Uterus (tissue), 2 donors: ENCODE data around the gene CFAP74.

Experiments
- POLR2A ChIP-seq, 2 donors: fragments of 450-650 bp; IDR thresholded peaks; one replicate each; pipeline ENCODE4 v1.6.1; 2016; ENCODE audit warnings: antibody characterized with exemption in 2 of 2, mild to moderate bottlenecking in 1 of 2, moderate library complexity in 1 of 2
- TF ChIP-seq, protein P1 (sequence below), 4 experiments: fragments of 200-600 bp in 2 of 4; fragments of 450-650 bp in 2 of 4; sonication (generic) in 2 of 4; IDR thresholded peaks; one replicate each; pipeline ENCODE4 v1.5.1; 2016 to 2019; ENCODE audit warnings: antibody characterized with exemption in 4 of 4, mild to moderate bottlenecking in 2 of 4, moderate library complexity in 1 of 4

DNA sequence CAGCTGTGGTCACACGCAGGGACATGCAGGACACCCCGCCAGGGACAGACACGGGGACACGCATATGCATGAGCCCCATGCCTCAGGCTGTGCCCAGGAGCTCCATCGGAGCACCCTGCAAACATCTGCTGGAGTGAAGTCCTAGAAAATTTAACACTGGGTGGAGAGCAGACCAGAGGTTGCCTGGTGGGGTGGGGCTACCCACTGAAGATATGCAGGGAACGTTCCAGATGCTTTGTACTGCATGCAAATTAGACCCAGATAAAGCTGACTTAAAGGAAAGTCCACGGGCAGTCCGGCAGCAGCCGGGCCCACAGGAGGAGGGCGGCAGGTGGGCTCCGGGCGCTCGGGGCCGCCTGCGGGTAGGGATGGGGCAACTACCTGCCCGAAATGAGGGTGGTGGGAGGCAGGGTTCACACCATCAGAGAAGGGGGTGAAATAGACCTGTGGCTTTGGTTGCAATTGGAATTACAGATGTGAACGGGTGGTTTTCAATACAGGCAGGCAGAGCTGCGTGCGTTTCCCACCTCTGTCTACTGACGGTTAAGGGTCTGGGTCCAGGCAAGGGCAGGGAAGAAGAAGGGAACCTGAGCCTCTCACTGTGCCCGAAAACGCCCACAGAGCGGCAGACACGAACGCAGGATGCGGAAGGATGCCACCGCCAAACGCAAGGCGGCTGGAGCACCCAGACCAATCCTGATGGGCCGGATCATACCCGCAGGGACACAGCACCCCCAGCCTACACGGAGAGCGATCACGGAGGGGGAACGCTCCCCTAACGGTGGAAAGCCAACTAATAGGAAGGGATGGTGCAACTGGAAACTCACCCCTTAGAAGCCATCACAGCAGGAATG lies 21.0 kb downstream of the CFAP74 start:
- TF ChIP-seq POLR2A (IDR thresholded peaks at IDR 0.05): no peak
- TF ChIP-seq, protein P1, sequence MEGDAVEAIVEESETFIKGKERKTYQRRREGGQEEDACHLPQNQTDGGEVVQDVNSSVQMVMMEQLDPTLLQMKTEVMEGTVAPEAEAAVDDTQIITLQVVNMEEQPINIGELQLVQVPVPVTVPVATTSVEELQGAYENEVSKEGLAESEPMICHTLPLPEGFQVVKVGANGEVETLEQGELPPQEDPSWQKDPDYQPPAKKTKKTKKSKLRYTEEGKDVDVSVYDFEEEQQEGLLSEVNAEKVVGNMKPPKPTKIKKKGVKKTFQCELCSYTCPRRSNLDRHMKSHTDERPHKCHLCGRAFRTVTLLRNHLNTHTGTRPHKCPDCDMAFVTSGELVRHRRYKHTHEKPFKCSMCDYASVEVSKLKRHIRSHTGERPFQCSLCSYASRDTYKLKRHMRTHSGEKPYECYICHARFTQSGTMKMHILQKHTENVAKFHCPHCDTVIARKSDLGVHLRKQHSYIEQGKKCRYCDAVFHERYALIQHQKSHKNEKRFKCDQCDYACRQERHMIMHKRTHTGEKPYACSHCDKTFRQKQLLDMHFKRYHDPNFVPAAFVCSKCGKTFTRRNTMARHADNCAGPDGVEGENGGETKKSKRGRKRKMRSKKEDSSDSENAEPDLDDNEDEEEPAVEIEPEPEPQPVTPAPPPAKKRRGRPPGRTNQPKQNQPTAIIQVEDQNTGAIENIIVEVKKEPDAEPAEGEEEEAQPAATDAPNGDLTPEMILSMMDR (IDR thresholded peaks at IDR 0.05): no peak
